Muscle of leg (tissue), 11 donors: ENCODE data around the gene NFIB. TPM values are rescaled to one million over a fixed set of nuclear protein-coding genes. Genes with fewer than 3 reads are reported as not detected.
A peak's percentile ranks its signal among the peaks of the same experiment; 100 is the strongest.

ENCODE experiments used
- DNase-seq: peaks from one replicate; pipeline ENCODE4 v3.0.0; 2013
- H3K27ac ChIP-seq: one replicate; pipeline ENCODE4 v1.5.1; 2013; ENCODE audit warnings: mild to moderate bottlenecking, low read length, control low read depth
- H3K27me3 ChIP-seq: one replicate; pipeline ENCODE4 v1.6.1; 2013; ENCODE audit warnings: low read length; ENCODE audit not compliant: control insufficient read depth, insufficient read depth
- H3K36me3 ChIP-seq: one replicate; pipeline ENCODE4 v1.6.1; 2013; ENCODE audit warnings: low read length; ENCODE audit not compliant: control insufficient read depth, insufficient read depth
- H3K4me1 ChIP-seq: one replicate; pipeline ENCODE4 v1.6.1; 2013; ENCODE audit warnings: low read length; ENCODE audit not compliant: control insufficient read depth, insufficient read depth
- H3K4me3 ChIP-seq: one replicate; pipeline ENCODE4 v1.5.1; 2013; ENCODE audit warnings: low read length, control low read depth
- H3K9me3 ChIP-seq: replicated peaks from 2 replicates; pipeline ENCODE4 v1.6.1; 2013; ENCODE audit warnings: low read depth, low read length; ENCODE audit not compliant: control insufficient read depth
- WGBS: methylation state at CpG from one replicate; pipeline ENCODE4 v1.1.5; 2013; ENCODE audit warnings: missing lambda C conversion rate; ENCODE audit not compliant: insufficient coverage; 5-methylcytosine and 5-hydroxymethylcytosine counted together
- polyA plus RNA-seq, 8 donors: library from polyadenylated mRNA; unstranded; fragments of 120-200 nt; gene quantifications; one replicate each; pipeline versions ENCODE4 v1.2.1 to v1.2.3, GENCODE V29; 2013; ENCODE audit warnings: inconsistent platforms in 1 of 8, low replicate concordance in 1 of 8; ENCODE audit not compliant: insufficient read length in 8 of 8, insufficient read depth in 1 of 8
- total RNA-seq: library from RNA; stranded (reverse); fragments of 120-200 nt; gene quantifications from one replicate; pipeline ENCODE4 v1.2.4, GENCODE V29; 2013

The NFIB gene
- total and polyA plus RNA-seq, 9 donors = 63.7 to 119 (median 85.8) TPM

DNA sequence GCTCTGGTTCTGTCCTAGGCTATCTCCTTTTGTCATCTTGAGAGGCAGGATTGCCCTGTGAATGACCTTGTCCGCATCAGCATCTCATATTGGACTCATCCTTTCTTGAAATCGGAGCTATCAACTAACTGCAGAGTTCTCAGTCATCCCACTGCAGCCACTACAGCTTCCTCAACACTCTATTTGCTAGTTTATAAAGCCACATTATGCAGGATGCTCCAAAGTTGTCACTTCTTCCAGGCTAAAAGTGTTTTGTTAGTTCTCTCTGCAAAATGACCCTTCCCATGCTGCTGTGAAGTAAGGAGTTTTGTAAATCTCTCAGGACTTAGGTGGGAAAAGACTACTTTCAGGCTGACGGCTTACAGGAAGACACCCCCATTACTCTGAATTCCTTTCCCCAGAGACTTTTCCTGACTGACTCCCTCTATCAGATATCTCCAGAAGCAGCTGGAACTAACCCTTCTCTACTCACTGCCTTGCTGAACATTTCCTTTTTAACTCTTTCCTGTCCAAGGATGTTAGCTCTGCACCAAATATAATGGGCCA, 257.6 kb downstream of the NFIB start:
- Histone ChIP-seq H3K4me3 (no peak overlapping the region), H3K9me3 (no peaks in the 10 kb centered on the region), H3K4me1 (peaks cover 13% of the 10 kb centered on the region), H3K27ac (peak overlapping the region; percentile 56), H3K36me3 (no peaks in the 10 kb centered on the region), H3K27me3 (no peaks in the 10 kb centered on the region)
- peak; percentile 76 for DNase-seq
- WGBS = 11% methylated on average over 3 of the region's 3 CpGs

DNA sequence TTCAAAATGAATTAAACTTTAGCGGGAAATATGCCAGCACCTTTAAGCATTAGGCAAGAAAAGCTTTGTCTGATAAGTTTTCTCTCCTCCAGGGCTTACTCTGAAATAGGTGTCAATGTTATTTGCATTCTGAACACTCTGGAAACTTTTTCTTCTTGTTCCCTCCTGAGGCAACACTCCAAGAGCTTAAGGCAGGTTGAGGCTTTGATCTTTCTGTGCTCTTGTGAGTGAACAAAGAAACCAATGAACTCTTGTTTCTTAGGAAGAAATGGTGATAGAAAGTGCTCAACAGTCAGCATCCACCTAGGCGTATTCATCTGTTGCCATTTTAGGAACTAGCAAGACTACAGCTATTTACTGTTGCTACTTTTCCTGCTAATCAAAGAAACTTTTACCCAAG, 259.8 kb downstream of the NFIB start:
- H3K4me1 ChIP-seq = peaks cover 13% of the 10 kb centered on the region
- no peaks in the 10 kb centered on the region for H3K27me3 ChIP-seq
- H3K27ac ChIP-seq = no peak overlapping the region
- H3K36me3 ChIP-seq = no peaks in the 10 kb centered on the region
- H3K9me3 ChIP-seq = no peaks in the 10 kb centered on the region
- no peak overlapping the region for H3K4me3 ChIP-seq
- DNase-seq = no peak
- WGBS = no CpG with 5 or more reads among the region's 2 CpGs

DNA sequence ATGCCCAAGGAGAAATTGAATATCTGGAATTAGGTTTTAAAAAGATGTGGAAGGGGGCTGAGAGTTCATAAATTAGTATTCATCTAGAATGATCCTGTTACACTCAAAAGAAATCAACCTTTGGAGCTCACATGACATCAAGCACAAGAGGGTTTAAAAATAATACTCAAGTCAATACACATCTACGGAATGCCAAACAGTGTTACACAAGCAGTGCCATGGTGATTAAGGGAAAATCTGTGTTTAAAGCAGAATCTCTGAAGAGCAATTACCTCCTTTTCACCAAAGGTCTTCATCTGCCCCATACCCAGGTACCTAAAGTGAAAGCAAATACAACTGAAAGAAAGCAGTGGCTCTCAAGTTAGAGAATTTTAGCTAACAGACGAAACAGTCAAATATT, 261.6 kb downstream of the NFIB start:
- DNase-seq = no peak
- H3K9me3 ChIP-seq = no peaks in the 10 kb centered on the region
- no CpG with 5 or more reads among the region's 2 CpGs for WGBS
- no peak overlapping the region for H3K27ac ChIP-seq
- H3K36me3 ChIP-seq = no peaks in the 10 kb centered on the region
- no peak overlapping the region for H3K4me3 ChIP-seq
- H3K4me1 ChIP-seq = peaks cover 5% of the 10 kb centered on the region
- no peaks in the 10 kb centered on the region for H3K27me3 ChIP-seq

DNA sequence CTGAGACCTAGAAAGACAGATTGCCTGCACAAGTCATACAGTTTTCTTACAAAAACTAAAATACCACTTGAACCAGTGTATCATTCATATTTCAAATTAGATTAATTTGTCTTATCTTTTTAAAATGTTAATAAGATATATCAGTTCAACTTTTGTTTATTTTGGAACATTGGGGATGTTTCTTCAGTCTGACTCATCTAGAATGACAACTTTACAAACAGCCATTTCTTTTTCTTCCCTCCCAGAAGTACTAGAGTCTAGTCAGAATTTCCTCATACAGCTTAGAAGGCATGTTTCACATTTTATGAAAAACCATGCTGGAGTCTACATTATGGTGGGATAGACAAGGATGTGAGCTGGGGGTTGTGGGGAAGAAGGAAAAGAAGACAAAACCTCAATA, 262.5 kb downstream of the NFIB start:
- H3K9me3 ChIP-seq = no peaks in the 10 kb centered on the region
- H3K4me1 ChIP-seq = peaks cover 1% of the 10 kb centered on the region
- H3K4me3 ChIP-seq = no peak overlapping the region
- no peak for DNase-seq
- no peaks in the 10 kb centered on the region for H3K36me3 ChIP-seq
- H3K27me3 ChIP-seq = no peaks in the 10 kb centered on the region
- H3K27ac ChIP-seq = no peak overlapping the region

DNA sequence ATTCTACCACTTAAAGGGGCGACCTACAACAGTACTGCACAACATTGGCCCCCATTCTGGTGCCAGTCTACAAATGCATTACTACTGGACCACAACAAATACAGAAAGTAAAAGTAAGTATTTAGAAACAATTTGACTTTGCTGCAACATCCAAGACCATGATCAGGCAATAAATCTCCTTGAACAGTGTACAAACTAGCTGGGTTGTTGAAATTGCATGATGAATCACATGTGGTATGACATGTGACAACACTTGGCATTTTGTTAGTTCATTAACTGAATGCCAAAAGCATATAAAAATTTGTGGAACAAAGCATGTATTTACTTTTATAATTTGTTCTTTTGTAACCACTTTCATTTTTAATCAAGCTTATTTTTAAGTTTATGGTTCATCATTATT, 270.5 kb downstream of the NFIB start:
- DNase-seq = no peak
- Histone ChIP-seq H3K27me3 (no peaks in the 10 kb centered on the region), H3K4me1 (no peaks in the 10 kb centered on the region), H3K27ac (no peak overlapping the region), H3K4me3 (no peak overlapping the region), H3K9me3 (no peaks in the 10 kb centered on the region), H3K36me3 (no peaks in the 10 kb centered on the region)
- no CpG with 5 or more reads among the region's 1 CpG for WGBS

DNA sequence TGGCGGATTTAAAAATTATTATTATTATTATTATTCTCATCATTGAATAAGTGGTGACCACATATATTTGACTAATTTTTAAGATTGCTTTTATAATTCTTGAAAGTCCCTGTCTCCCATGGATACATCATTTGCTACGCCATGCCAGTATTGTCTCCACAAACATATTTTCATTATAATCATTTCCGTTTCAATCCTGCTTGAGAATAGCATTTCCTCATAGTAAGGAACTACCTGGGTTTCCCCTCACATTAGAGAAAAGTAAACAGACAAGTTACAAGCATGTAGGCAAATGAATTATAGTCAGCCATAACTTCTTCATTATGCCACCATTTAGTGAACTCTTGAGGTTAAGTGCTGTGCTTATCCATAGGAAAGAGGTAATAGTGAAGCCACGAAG, 276.6 kb downstream of the NFIB start:
- H3K36me3 ChIP-seq = no peaks in the 10 kb centered on the region
- H3K4me1 ChIP-seq = peaks cover 4% of the 10 kb centered on the region
- H3K27ac ChIP-seq = no peak overlapping the region
- DNase-seq = no peak
- no peak overlapping the region for H3K4me3 ChIP-seq
- H3K9me3 ChIP-seq = no peaks in the 10 kb centered on the region
- no CpG with 5 or more reads among the region's 4 CpGs for WGBS
- no peaks in the 10 kb centered on the region for H3K27me3 ChIP-seq

DNA sequence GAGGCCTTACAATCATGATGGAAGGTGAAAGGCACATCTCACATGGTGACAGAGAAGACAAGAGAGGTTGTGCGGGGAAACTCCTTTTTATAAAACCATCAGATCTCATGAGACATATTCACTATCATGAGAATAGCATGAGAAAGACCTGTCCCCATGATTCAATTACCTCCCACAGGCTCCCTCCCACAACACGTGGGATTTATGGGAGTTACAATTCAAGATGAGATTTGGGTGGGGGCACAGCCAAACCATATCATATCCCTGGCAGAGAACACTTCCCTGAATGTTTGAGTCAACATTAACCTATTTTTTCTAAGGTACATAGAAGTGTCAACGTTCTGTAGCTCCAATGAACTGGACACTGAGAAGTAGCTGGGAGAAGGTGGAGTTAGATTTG, 280.9 kb downstream of the NFIB start:
- Histone ChIP-seq H3K4me1 (peaks cover 23% of the 10 kb centered on the region), H3K9me3 (no peaks in the 10 kb centered on the region), H3K27ac (no peak overlapping the region), H3K4me3 (no peak overlapping the region), H3K36me3 (no peaks in the 10 kb centered on the region), H3K27me3 (no peaks in the 10 kb centered on the region)
- WGBS = no CpG with 5 or more reads among the region's 3 CpGs
- no peak for DNase-seq
